ENCODE results near the gene ZNF280B. TPM values are rescaled to one million over a fixed set of nuclear protein-coding genes. Genes with fewer than 3 reads are reported as not detected.

Gene ZNF280B
- total RNA-seq, 1 donor from 2014 or later, result 4.0 TPM

GRCh38 chr22:22461583-22461982 lies 47.0 kb downstream of the ZNF280B start:
- no peak overlapping the region for H3K4me3 Mint-ChIP-seq (ENCODE audit: unreplicated experiment)
- no peak for FAIRE-seq
- Histone ChIP-seq H4K20me1 (ENCODE audit: insufficient read depth, low read length) (no peaks in the 10 kb centered on the region), H3K4me1 (ENCODE audit: insufficient read depth, low read length) (no peaks in the 10 kb centered on the region), H3K27ac (ENCODE audit: low read depth, low read length) (no peak overlapping the region), H3K79me2 (ENCODE audit: insufficient read depth, low read length) (no peaks in the 10 kb centered on the region), H3K4me2 (ENCODE audit: low read length) (no peak overlapping the region), H2AFZ (ENCODE audit: low read depth, low read length) (no peak overlapping the region), H3K36me3 (ENCODE audit: insufficient read depth, low read length) (no peaks in the 10 kb centered on the region), H3K9ac (ENCODE audit: low read length) (no peak overlapping the region), H3K27me3 (ENCODE audit: insufficient read depth, low read length) (peaks cover 3% of the 10 kb centered on the region), H3K9me3 (ENCODE audit: insufficient read depth, low read depth, low read length) (peaks cover 19% of the 10 kb centered on the region), H3K4me3 (ENCODE audit: insufficient read depth, low read depth, low read length) (no peak overlapping the region)
- peaks cover 30% of the 10 kb centered on the region for H3K9me3 Mint-ChIP-seq (ENCODE audit: unreplicated experiment)
- no peak for DNase-seq (ENCODE audit: low read depth)
- peaks cover 3% of the 10 kb centered on the region for H3K36me3 Mint-ChIP-seq (ENCODE audit: low read depth, unreplicated experiment)
- TF ChIP-seq EZH2 (IDR thresholded peaks at IDR 0.05; ENCODE audit: insufficient read depth, low read length) (no peak), CTCF (IDR thresholded peaks at IDR 0.05; ENCODE audit: insufficient read depth, low read depth, low read length) (no peak)
- no peaks in the 10 kb centered on the region for H3K4me1 Mint-ChIP-seq (ENCODE audit: low read depth, unreplicated experiment)
- no peak overlapping the region for H3K27ac Mint-ChIP-seq (ENCODE audit: unreplicated experiment)
- peaks cover 61% of the 10 kb centered on the region for H3K27me3 Mint-ChIP-seq (ENCODE audit: low read depth, unreplicated experiment)

- Histone ChIP-seq H3K9ac (ENCODE audit: low read length) (no peak overlapping the region), H3K9me3 (ENCODE audit: insufficient read depth, low read depth, low read length) (peaks cover 19% of the 10 kb centered on the region), H3K4me2 (ENCODE audit: low read length) (no peak overlapping the region), H3K36me3 (ENCODE audit: insufficient read depth, low read length) (no peaks in the 10 kb centered on the region), H3K4me3 (ENCODE audit: insufficient read depth, low read depth, low read length) (no peak overlapping the region), H4K20me1 (ENCODE audit: insufficient read depth, low read length) (no peaks in the 10 kb centered on the region), H3K79me2 (ENCODE audit: insufficient read depth, low read length) (no peaks in the 10 kb centered on the region), H3K4me1 (ENCODE audit: insufficient read depth, low read length) (no peaks in the 10 kb centered on the region), H3K27ac (ENCODE audit: low read depth, low read length) (no peak overlapping the region), H3K27me3 (ENCODE audit: insufficient read depth, low read length) (peaks cover 3% of the 10 kb centered on the region), H2AFZ (ENCODE audit: low read depth, low read length) (no peak overlapping the region)
- no peak for TF ChIP-seq CTCF (IDR thresholded peaks at IDR 0.05; ENCODE audit: insufficient read depth, low read depth, low read length)
- TF ChIP-seq EZH2 (IDR thresholded peaks at IDR 0.05; ENCODE audit: insufficient read depth, low read length), result no peak
- Mint-ChIP-seq H3K36me3 (ENCODE audit: low read depth, unreplicated experiment) (peaks cover 3% of the 10 kb centered on the region), H3K27ac (ENCODE audit: unreplicated experiment) (no peak overlapping the region), H3K4me1 (ENCODE audit: low read depth, unreplicated experiment) (no peaks in the 10 kb centered on the region), H3K27me3 (ENCODE audit: low read depth, unreplicated experiment) (peaks cover 61% of the 10 kb centered on the region), H3K9me3 (ENCODE audit: unreplicated experiment) (peaks cover 32% of the 10 kb centered on the region), H3K4me3 (ENCODE audit: unreplicated experiment) (no peak overlapping the region)
- FAIRE-seq (no peak), DNase-seq (ENCODE audit: low read depth) (no peak)
Measured at GRCh38 chr22:22461111-22461510, 47.4 kb downstream of the ZNF280B start.

- no peaks in the 10 kb centered on the region for H3K79me2 ChIP-seq (ENCODE audit: insufficient read depth, low read length)
- H3K27ac ChIP-seq (ENCODE audit: low read depth, low read length), result no peak overlapping the region
- H3K36me3 ChIP-seq (ENCODE audit: insufficient read depth, low read length), result no peaks in the 10 kb centered on the region
- DNase-seq (ENCODE audit: low read depth) (no peak), FAIRE-seq (no peak)
- Mint-ChIP-seq H3K36me3 (ENCODE audit: low read depth, unreplicated experiment) (peaks cover 3% of the 10 kb centered on the region), H3K9me3 (ENCODE audit: unreplicated experiment) (peaks cover 32% of the 10 kb centered on the region), H3K27ac (ENCODE audit: unreplicated experiment) (no peak overlapping the region), H3K27me3 (ENCODE audit: low read depth, unreplicated experiment) (peaks cover 61% of the 10 kb centered on the region), H3K4me3 (ENCODE audit: unreplicated experiment) (no peak overlapping the region), H3K4me1 (ENCODE audit: low read depth, unreplicated experiment) (no peaks in the 10 kb centered on the region)
- H3K9ac ChIP-seq (ENCODE audit: low read length), result no peak overlapping the region
- no peaks in the 10 kb centered on the region for H4K20me1 ChIP-seq (ENCODE audit: insufficient read depth, low read length)
- no peaks in the 10 kb centered on the region for H3K4me1 ChIP-seq (ENCODE audit: insufficient read depth, low read length)
- H3K9me3 ChIP-seq (ENCODE audit: insufficient read depth, low read depth, low read length), result peaks cover 19% of the 10 kb centered on the region
- no peak overlapping the region for H3K4me3 ChIP-seq (ENCODE audit: insufficient read depth, low read depth, low read length)
- no peak for TF ChIP-seq CTCF (IDR thresholded peaks at IDR 0.05; ENCODE audit: insufficient read depth, low read depth, low read length)
- peaks cover 3% of the 10 kb centered on the region for H3K27me3 ChIP-seq (ENCODE audit: insufficient read depth, low read length)
- no peak overlapping the region for H3K4me2 ChIP-seq (ENCODE audit: low read length)
- no peak overlapping the region for H2AFZ ChIP-seq (ENCODE audit: low read depth, low read length)
Measured at GRCh38 chr22:22460635-22461034, 47.9 kb downstream of the ZNF280B start.

Measured in astrocyte (in vitro differentiated cells and primary cell).